HCT116 (cell line): Measurements from ENCODE around the gene INTS6.

ENCODE experiments used
- CEBPB ChIP-seq: IDR thresholded peaks from 2 replicates; pipeline ENCODE4 v1.6.1; 2012; ENCODE audit warnings: low read depth
- ELF1 ChIP-seq: IDR thresholded peaks from 2 replicates; pipeline ENCODE4 v1.6.1; 2012; ENCODE audit warnings: low read depth, borderline replicate concordance
- EZH2 ChIP-seq: fragments of 200-600 bp; sonication (generic); IDR thresholded peaks from 2 replicates; pipeline ENCODE4 v1.6.1; 2017; ENCODE audit warnings: antibody characterized with exemption, mixed run types
- EZH2phosphoT487 ChIP-seq: fragments of 200-600 bp; IDR thresholded peaks from 2 replicates; pipeline ENCODE4 v1.6.1; 2018; ENCODE audit warnings: antibody characterized with exemption, borderline replicate concordance
- FOSL1 ChIP-seq: IDR thresholded peaks from 2 replicates; pipeline ENCODE4 v1.6.1; 2012; ENCODE audit warnings: low read depth
- JUND ChIP-seq: IDR thresholded peaks from 2 replicates; pipeline ENCODE4 v1.6.1; 2012
- POLR2A ChIP-seq: IDR thresholded peaks from 2 replicates; pipeline ENCODE4 v1.7.0; 2011; ENCODE audit warnings: borderline replicate concordance; ENCODE audit not compliant: insufficient read depth, insufficient read length; ENCODE audit errors: extremely low read depth
- POLR2AphosphoS5 ChIP-seq: IDR thresholded peaks from 2 replicates; pipeline ENCODE4 v1.6.1; 2011; ENCODE audit warnings: mild to moderate bottlenecking, low read depth, low read length, moderate library complexity
- RAD21 ChIP-seq: IDR thresholded peaks from 2 replicates; pipeline ENCODE4 v1.6.1; 2012; ENCODE audit warnings: low read depth, mild to moderate bottlenecking
- SIN3A ChIP-seq: IDR thresholded peaks from 2 replicates; pipeline ENCODE4 v1.6.1; 2012; ENCODE audit warnings: low read depth
- ZFX ChIP-seq: fragments of 450-650 bp; IDR thresholded peaks from 2 replicates; pipeline ENCODE4 v1.6.1; 2017
- TF ChIP-seq, protein P1 (sequence below), 3 experiments: fragments of 200-600 bp in 1 of 3; sonication (generic) in 1 of 3; IDR thresholded peaks in 2 of 3; conservative IDR thresholded peaks in 1 of 3; 2 replicates each; pipeline ENCODE4 v1.5.1; 2012 to 2017; ENCODE audit warnings: low read depth in 2 of 3, low read length in 2 of 3, antibody characterized with exemption in 1 of 3, borderline replicate concordance in 1 of 3, control low read depth in 1 of 3, mild to moderate bottlenecking in 1 of 3, mixed read lengths in 1 of 3, mixed run types in 1 of 3, moderate library complexity in 1 of 3; ENCODE audit not compliant: insufficient read depth in 1 of 3
- TF ChIP-seq, protein P2 (sequence below): IDR thresholded peaks from 2 replicates; pipeline ENCODE4 v1.6.1; 2012
- TF ChIP-seq, protein P3 (sequence below): IDR thresholded peaks from 2 replicates; pipeline ENCODE4 v1.6.1; 2011; ENCODE audit warnings: mild to moderate bottlenecking, low read length, moderate library complexity; ENCODE audit not compliant: insufficient replicate concordance; ENCODE audit errors: extremely low read depth

DNA sequence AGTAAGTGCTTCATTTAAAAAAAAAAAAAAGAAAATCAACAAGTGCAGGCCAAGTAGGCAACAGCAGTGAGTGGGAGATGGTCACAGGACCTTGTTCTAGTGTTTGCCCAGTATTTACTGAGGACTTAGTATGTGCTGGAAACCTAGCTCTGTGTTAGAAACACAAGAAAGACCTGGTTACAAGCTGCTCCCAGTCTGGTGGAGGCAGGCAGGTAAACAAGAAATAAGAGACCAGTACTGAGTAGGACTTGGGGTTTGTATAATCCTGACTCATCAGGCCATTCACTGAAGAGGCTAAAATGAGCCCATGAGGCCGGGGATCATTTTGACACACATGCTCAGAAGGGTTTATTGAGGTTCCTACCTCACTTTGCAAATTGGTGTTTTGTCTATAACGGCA, 134.8 kb downstream of the INTS6 start:
- TF ChIP-seq, protein P1, sequence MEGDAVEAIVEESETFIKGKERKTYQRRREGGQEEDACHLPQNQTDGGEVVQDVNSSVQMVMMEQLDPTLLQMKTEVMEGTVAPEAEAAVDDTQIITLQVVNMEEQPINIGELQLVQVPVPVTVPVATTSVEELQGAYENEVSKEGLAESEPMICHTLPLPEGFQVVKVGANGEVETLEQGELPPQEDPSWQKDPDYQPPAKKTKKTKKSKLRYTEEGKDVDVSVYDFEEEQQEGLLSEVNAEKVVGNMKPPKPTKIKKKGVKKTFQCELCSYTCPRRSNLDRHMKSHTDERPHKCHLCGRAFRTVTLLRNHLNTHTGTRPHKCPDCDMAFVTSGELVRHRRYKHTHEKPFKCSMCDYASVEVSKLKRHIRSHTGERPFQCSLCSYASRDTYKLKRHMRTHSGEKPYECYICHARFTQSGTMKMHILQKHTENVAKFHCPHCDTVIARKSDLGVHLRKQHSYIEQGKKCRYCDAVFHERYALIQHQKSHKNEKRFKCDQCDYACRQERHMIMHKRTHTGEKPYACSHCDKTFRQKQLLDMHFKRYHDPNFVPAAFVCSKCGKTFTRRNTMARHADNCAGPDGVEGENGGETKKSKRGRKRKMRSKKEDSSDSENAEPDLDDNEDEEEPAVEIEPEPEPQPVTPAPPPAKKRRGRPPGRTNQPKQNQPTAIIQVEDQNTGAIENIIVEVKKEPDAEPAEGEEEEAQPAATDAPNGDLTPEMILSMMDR (IDR thresholded peaks at IDR 0.05 in 2 of 3, conservative IDR thresholded peaks at IDR 0.05 in 1 of 3; ENCODE audit: borderline replicate concordance in 1 of 3, insufficient read depth in 1 of 3, low read depth in 2 of 3, low read length in 2 of 3) = no peak
- TF ChIP-seq SIN3A (no peak), EZH2phosphoT487 (no peak), POLR2AphosphoS5 (no peak), JUND (no peak), POLR2A (no peak), RAD21 (no peak), CEBPB (no peak), ELF1 (no peak), ZFX (no peak), EZH2 (no peak), FOSL1 (no peak)
- TF ChIP-seq, protein P2, sequence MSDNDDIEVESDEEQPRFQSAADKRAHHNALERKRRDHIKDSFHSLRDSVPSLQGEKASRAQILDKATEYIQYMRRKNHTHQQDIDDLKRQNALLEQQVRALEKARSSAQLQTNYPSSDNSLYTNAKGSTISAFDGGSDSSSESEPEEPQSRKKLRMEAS = no peak
- TF ChIP-seq, protein P3, sequence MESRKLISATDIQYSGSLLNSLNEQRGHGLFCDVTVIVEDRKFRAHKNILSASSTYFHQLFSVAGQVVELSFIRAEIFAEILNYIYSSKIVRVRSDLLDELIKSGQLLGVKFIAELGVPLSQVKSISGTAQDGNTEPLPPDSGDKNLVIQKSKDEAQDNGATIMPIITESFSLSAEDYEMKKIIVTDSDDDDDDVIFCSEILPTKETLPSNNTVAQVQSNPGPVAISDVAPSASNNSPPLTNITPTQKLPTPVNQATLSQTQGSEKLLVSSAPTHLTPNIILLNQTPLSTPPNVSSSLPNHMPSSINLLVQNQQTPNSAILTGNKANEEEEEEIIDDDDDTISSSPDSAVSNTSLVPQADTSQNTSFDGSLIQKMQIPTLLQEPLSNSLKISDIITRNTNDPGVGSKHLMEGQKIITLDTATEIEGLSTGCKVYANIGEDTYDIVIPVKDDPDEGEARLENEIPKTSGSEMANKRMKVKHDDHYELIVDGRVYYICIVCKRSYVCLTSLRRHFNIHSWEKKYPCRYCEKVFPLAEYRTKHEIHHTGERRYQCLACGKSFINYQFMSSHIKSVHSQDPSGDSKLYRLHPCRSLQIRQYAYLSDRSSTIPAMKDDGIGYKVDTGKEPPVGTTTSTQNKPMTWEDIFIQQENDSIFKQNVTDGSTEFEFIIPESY = no peak
